GM19467 (cell line): ENCODE data around the gene CFAP100.

Source experiments
- ATAC-seq: cut with Tn5 transposase; IDR thresholded peaks from one replicate; pipeline ENCODE4 v1.9.1; 2021; ENCODE audit warnings: mild to moderate bottlenecking, moderate library complexity; ENCODE audit not compliant: unreplicated experiment

Gene CFAP100

GRCh38 chr3:126373682-126374601 lies 20.8 kb upstream of the CFAP100 start:
- ATAC-seq, result no peak

GRCh38 chr3:126375835-126376331 lies 18.8 kb upstream of the CFAP100 start:
- no peak for ATAC-seq

GRCh38 chr3:126376444-126376843 lies 18.3 kb upstream of the CFAP100 start:
- ATAC-seq, result no peak

- ATAC-seq, result no peak
Measured at GRCh38 chr3:126377211-126377610, 17.5 kb upstream of the CFAP100 start.

- ATAC-seq, result no peak
Measured at GRCh38 chr3:126378341-126378751, 16.4 kb upstream of the CFAP100 start.

- no peak for ATAC-seq
Measured at GRCh38 chr3:126380011-126380768, 14.5 kb upstream of the CFAP100 start.

- no peak for ATAC-seq
Measured at GRCh38 chr3:126381966-126382365, 12.7 kb upstream of the CFAP100 start.

GRCh38 chr3:126389112-126389793 lies 5.5 kb upstream of the CFAP100 start:
- ATAC-seq, result no peak

GRCh38 chr3:126389794-126390146 lies 4.9 kb upstream of the CFAP100 start:
- ATAC-seq, result no peak

- no peak for ATAC-seq
Measured at GRCh38 chr3:126390201-126390600, 4.5 kb upstream of the CFAP100 start.

GRCh38 chr3:126390751-126391150 lies 4.0 kb upstream of the CFAP100 start:
- ATAC-seq, result no peak

GRCh38 chr3:126391631-126392030 lies 3.1 kb upstream of the CFAP100 start:
- no peak for ATAC-seq

GRCh38 chr3:126392246-126392645 lies 2.5 kb upstream of the CFAP100 start:
- ATAC-seq, result no peak

GRCh38 chr3:126393563-126393962 lies 1.1 kb upstream of the CFAP100 start:
- no peak for ATAC-seq

- ATAC-seq, result no peak
Measured at GRCh38 chr3:126394977-126395321, 240 bp downstream of the CFAP100 start.

- no peak for ATAC-seq
Measured at GRCh38 chr3:126395846-126396513, 1.3 kb downstream of the CFAP100 start.

GRCh38 chr3:126396536-126396935 lies 1.8 kb downstream of the CFAP100 start:
- no peak for ATAC-seq

- ATAC-seq, result no peak
Measured at GRCh38 chr3:126397610-126398422, 3.1 kb downstream of the CFAP100 start.

GRCh38 chr3:126398423-126399350 lies 4.0 kb downstream of the CFAP100 start:
- no peak for ATAC-seq
